GM19193 (cell line): ENCODE results near the gene BLID.

Experiments used
- POLR2A ChIP-seq: IDR thresholded peaks from 4 replicates; pipeline ENCODE4 v1.6.1; 2011; ENCODE audit not compliant: insufficient read depth, insufficient read length; ENCODE audit errors: extremely low read depth

The BLID gene

GRCh38 chr11:122091835-122092234 is 24.2 kb downstream of the BLID start:
- TF ChIP-seq POLR2A = no peak

GRCh38 chr11:122089111-122089510 is 26.9 kb downstream of the BLID start:
- no peak for TF ChIP-seq POLR2A

GRCh38 chr11:122085712-122086111 is 30.3 kb downstream of the BLID start:
- TF ChIP-seq POLR2A = no peak

- TF ChIP-seq POLR2A = no peak
These were observed 30.8 kb downstream of the BLID start for GRCh38 chr11:122085264-122085663.

GRCh38 chr11:122082205-122082604 is 33.8 kb downstream of the BLID start:
- TF ChIP-seq POLR2A = no peak

- TF ChIP-seq POLR2A = no peak
These were observed 34.9 kb downstream of the BLID start for GRCh38 chr11:122081073-122081472.

GRCh38 chr11:122077459-122077858 is 38.6 kb downstream of the BLID start:
- no peak for TF ChIP-seq POLR2A

- no peak for TF ChIP-seq POLR2A
These were observed 39.4 kb downstream of the BLID start for GRCh38 chr11:122076512-122077120.

- TF ChIP-seq POLR2A = no peak
These were observed 41.0 kb downstream of the BLID start for GRCh38 chr11:122075016-122075415.

- TF ChIP-seq POLR2A = no peak
These were observed 42.0 kb downstream of the BLID start for GRCh38 chr11:122074022-122074421.

GRCh38 chr11:122071709-122072202 is 44.3 kb downstream of the BLID start:
- no peak for TF ChIP-seq POLR2A

GRCh38 chr11:122069707-122070360 is 46.2 kb downstream of the BLID start:
- no peak for TF ChIP-seq POLR2A

GRCh38 chr11:122068837-122069236 is 47.2 kb downstream of the BLID start:
- no peak for TF ChIP-seq POLR2A

GRCh38 chr11:122068141-122068540 is 47.9 kb downstream of the BLID start:
- TF ChIP-seq POLR2A = no peak
